AG10803 (cell line): ENCODE results near the gene FERMT3.

Source experiments
- DNase-seq: peaks from one replicate; pipeline ENCODE4 v3.0.0; 2010; ENCODE audit warnings: low read depth
- H3K4me3 ChIP-seq: 2 replicates; pipeline ENCODE4 v1.5.1; 2011; ENCODE audit warnings: mild to moderate bottlenecking, low read length, control low read depth
- CTCF ChIP-seq: conservative IDR thresholded peaks from 2 replicates; pipeline ENCODE4 v1.5.1; 2011; ENCODE audit warnings: mild to moderate bottlenecking, low read length, control low read depth, inconsistent platforms

FERMT3 gene

DNA sequence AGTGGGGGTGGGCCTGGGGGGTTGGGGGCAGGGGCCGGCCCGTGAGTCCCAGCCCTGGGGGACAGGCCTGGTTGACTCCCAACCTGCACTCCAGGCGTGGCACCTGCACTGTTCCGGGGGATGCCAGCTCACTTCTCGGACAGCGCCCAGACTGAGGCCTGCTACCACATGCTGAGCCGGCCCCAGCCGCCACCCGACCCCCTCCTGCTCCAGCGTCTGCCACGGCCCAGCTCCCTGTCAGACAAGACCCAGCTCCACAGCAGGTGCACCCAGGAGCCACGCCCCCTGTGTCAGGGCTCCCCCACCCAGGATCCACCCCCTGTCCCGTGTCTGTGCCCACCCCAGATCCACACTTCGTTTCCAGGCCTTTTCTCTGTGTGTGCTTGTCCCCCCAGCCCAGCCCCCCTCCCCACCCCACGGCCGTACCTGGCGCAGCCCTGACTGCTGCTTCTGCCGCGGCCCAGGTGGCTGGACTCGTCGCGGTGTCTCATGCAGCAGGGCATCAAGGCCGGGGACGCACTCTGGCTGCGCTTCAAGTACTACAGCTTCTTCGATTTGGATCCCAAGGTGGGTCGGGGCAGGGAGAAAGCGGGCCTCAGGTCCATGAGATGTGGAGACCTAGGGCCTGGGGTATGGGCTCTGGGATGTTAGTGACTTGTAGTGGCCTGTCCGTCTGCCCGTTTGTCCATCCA lies 4.8 kb downstream of the FERMT3 start:
- TF ChIP-seq CTCF: no peak
- no peak for DNase-seq
- no peak overlapping the region for H3K4me3 ChIP-seq

DNA sequence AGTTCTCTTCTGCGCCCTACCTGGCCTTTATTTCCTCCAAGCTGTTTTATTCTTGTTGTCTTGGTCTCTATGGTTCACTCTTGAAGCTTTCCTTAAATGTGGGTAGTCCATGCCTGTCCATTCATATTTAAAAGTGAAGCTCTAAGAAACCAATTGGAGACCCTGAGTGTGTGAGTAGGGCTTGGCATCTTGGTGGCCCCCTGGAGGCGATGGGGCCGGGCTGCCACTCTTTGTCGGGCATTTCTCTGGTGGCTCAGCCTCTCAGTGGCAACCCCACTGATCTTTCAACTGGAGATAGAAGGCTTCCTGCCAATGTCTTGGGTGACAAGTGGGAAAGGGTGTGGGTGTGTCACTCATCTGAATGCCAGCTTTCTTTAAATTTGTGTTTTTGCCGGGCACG lies 10.4 kb downstream of the FERMT3 start:
- H3K4me3 ChIP-seq: no peak overlapping the region
- no peak for TF ChIP-seq CTCF
- no peak for DNase-seq

DNA sequence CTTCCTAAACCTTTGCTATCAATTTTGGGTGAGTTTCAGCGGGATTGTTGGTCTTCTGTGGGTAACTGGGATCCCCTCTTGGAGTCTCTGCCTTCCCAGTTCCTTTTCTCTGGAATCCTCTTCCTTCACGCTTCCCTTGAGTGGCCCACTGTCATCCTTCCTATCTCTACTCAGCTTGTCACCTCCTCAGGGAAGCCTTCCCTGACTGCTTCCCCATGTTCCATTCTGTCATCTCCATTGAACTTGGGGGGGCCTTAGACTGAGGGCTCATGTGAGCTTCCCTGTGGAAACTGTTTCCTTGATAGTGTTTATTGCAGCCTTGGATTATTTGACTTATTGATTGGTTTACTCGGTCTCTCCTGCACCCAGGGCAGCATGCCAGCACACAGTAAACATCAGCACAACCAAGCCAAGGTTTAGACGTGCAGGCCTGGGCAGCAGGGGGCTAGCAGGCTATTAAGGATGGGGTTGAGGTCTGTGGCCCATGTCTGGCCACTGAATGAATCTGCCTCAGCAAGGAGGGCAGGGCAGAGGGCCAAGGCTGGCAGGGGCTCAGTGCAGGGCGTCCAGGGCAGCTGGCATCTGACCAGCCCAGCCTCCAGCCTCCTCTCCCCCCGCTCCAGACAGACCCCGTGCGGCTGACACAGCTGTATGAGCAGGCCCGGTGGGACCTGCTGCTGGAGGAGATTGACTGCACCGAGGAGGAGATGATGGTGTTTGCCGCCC lies 12.3 kb downstream of the FERMT3 start:
- H3K4me3 ChIP-seq: no peak overlapping the region
- TF ChIP-seq CTCF: no peak
- DNase-seq: no peak

- H3K4me3 ChIP-seq: no peak overlapping the region
- TF ChIP-seq CTCF: no peak
- no peak for DNase-seq
These were observed 12.8 kb downstream of the FERMT3 start for GRCh38 chr11:64219354-64219684.

DNA sequence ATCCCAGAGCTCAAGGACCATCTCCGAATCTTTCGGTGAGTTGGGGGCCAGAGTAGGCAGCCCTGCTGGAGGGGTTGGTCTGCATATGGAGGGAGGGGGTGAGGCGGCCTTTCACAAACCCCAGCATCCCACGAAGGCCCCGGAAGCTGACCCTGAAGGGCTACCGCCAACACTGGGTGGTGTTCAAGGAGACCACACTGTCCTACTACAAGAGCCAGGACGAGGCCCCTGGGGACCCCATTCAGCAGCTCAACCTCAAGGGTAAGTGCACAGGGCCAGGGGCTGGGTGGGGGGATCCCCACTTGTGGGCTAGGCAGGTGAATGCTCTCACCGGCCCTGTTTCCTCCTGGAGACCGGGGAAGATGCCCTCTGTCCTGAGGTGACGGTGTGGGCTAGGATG lies 13.2 kb downstream of the FERMT3 start:
- H3K4me3 ChIP-seq: no peak overlapping the region
- no peak for TF ChIP-seq CTCF
- no peak for DNase-seq

- no peak for DNase-seq
- TF ChIP-seq CTCF: no peak
- H3K4me3 ChIP-seq: no peak overlapping the region
These were observed 13.8 kb downstream of the FERMT3 start for GRCh38 chr11:64220271-64220670.

- H3K4me3 ChIP-seq: no peak overlapping the region
- DNase-seq: no peak
- no peak for TF ChIP-seq CTCF
These were observed 14.3 kb downstream of the FERMT3 start for GRCh38 chr11:64220798-64221197.
